Stimulated activated CD4-positive, alpha-beta T cell treated with anti-CD3 and anti-CD28 coated beads, Interleukin-2, amount 100 ng/mL, for 4 hours (primary cell): Measurements from ENCODE around the gene TIMM10B.

Experiments used
- DNase-seq: peaks from one replicate; pipeline ENCODE4 v3.0.0-alpha.2; 2020; ENCODE audit warnings: low read depth

The TIMM10B gene, protein sequence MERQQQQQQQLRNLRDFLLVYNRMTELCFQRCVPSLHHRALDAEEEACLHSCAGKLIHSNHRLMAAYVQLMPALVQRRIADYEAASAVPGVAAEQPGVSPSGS

DNA sequence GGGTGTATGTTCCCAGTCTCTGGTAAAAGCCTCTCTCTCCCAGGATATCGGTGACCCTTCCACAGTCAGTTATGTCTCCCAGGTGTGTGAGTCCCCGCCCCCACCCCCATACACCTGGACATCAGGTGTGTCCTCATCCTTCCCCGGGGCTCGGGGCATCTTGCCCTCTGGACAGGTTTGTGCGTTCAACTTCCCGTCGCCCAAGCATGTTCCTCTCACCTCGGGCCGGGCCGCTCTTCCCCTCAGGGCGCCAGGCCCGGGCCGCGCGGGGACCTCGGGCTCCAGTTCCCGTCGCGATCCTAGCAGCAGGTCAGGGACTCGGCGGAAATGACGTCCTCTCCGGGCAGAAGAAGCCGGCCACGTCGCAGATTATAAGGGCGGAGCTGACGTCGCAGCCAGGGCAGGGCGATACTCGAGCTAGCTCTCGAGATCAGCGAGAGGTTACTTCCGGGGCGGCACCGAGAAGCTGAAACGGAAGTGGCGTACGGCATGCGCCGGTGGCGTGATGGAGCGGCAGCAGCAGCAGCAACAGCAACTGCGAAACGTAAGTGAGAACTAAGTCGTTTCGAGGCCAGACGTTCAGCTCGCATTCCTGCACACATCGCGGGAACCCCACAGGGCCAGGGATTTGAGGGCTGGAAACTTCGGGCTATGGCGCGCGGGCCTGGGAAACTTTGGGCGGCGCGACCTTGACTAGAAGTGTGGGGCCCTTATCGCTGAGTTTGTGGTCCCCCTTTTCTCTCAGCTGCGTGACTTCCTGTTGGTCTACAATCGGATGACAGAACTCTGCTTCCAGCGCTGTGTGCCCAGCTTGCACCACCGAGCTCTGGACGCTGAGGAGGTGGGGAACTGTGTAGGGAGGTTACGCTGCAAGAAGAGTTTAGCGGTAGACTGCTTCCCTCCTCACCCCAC lies at the start of gene TIMM10B, which contains the start of gene ARFIP2:
TIMM10B (plus strand) TSS at position 490 of the 912 bp plus-strand sequence; CDS start at position 506, 16 bp downstream.
ARFIP2 (minus strand) TSS at position 320 of the 912 bp plus-strand sequence. CDS start 910 bp downstream, outside the sequence.
- DNase-seq, result peak; percentile 95

DNA sequence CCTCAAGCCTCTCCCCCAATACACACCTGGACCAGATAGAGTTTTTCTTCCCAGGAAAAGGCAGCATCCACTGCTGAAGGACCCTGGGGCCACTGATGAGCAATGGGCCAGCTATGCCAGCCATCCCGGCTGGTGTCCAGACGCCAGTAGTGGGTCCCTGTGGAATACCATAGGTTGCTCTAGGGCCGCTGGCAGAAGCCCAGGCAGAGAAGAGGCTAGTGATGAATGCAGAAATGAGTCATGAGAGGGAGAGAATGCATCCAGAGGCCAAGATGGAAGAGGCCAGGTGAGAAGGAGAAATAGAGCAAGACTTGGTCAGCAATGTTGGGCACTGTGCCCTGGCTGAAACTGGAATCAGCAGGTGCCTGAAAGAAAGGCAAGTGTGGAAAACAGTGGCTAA lies 49.4 kb upstream of the TIMM10B start:
- DNase-seq, result no peak

DNA sequence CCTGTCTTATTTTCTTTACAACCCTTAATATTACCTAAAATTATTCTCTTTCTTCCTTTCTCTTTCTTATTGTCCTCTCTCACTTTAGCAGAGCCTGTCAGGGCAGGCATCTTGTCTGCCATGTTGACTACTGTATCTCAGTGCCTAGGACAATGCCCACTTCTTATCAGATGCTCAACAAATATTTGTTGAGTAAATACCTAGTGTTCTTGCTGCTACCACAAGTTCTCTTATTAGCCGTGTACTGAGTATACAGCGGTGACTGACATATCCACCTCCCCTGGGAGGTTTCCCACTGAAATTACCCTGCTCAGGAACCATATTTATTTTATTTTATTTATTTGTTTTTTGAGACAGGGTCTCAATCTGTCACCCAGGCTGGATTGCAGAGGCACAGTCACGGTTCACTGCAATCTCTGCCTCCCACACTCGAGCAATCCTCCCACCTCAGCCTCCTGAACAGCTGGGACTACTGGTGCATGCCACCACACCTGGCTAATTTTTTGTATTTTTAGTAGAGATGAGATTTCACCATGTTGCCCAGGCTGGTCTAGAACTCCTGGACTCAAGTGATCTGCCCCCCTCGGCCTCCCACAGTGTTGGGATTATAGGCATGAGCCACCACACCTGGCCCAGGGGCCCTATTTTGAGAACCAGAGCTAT lies 47.2 kb upstream of the TIMM10B start:
- no peak for DNase-seq

DNA sequence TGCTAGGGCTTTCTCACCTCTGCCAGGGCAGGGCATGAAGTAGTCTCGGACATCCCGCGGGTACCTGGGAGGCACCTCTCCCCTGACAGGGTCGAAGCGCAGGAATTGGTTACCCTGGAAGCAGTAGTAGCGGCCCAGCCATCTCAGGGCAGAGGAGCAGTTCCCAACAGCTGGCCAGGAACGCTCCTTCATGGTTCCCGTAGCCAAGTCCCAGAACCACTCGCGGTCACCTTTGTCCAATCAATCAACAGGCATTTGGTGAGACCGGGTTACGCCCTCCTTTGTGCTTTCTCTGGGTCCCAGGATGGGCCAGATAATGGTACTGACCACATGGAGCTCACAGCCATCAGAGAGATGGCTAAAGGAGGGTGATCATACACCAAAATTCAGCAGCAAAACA lies 43.9 kb upstream of the TIMM10B start:
- DNase-seq, result no peak

DNA sequence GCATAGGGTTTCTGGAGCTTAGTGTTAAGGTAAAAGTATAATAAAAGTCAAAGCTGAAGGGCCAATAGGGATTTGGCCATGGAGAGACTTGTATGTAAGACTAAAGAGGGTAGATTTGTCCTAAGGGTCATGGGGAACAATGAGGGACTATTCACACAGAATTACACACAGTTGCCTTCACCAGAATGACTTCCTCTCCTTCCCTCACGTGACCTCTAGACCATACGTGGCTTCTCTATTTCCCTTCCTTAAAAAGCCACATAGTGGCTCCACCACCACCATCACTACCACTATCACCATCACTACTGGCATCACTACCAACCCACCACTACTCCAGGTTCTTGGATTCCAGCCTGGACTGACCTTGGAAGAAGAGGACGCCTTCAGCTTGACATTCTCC lies 43.3 kb upstream of the TIMM10B start:
- DNase-seq, result no peak

DNA sequence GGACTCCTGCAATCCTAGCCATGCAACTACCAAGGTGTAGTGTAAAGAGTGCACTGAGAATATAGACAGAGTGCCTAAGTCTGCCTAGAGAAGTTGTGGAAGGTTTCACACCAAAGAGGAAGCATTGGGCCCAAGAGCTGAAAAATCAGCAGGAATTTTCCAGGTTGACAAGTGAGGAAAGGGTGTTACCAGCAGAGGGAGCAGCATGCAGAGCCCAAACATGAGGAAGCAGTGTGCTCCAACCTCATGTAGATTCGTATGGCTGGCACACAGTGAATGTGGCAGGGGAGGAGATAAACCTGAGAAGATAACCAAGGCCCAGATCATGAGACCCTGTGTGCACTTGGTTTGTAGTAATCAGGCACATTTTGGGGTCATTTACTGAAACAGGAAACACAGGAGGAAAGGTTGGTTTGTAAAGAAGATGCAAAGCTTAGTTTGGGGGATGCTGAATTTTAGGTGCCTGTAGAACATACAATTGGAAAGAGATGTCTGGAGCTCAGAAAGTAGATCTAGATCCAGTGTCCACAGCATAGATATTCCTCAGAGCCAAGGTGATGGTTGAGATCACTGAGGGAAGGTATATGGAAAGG lies 42.2 kb upstream of the TIMM10B start:
- DNase-seq, result peak; percentile 22

DNA sequence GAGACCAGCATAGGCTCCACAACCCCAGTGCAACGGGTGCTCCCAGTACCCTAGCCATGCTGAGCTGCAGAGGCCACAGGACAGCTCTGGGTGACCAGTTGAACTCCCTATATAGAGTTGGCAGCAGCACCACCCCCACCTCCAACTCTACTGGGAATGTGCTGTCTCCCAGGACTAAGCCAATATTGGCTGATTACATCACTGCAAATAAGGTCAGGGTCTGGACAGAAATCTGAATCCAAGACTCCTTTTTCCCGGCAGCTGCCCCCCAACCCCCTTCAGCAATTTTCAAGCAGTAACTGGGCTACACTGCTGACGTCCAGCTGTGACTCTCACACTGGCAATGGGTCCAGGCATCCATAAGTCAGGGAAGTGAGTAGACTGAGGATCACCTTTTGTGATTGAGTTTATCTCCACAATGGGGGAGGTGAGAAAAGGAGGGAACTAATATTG lies 40.4 kb upstream of the TIMM10B start, which contains the start of gene HPX:
HPX (minus strand) TSS at position 82 of the 453 bp plus-strand sequence; CDS start at position 58, 24 bp downstream.
- no peak for DNase-seq

DNA sequence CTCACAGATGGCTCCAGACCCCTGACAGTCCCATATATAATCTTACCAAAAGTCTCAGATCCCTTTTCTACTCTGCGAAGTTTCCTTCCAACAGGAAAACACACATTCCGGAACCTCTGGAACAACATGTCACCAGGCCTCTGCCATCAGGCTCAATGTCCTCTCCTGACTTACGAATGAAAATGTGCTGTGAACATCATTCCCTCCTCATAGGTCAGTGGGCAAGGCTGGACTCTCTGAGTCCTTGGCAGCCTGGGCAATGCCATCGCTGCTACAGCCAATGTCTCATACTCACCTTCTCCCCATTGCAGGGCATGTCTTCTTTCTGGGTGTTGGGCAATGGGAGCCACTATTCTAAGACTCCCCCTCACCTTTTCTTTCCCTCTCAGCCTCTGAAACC lies 38.9 kb upstream of the TIMM10B start:
- DNase-seq, result no peak

DNA sequence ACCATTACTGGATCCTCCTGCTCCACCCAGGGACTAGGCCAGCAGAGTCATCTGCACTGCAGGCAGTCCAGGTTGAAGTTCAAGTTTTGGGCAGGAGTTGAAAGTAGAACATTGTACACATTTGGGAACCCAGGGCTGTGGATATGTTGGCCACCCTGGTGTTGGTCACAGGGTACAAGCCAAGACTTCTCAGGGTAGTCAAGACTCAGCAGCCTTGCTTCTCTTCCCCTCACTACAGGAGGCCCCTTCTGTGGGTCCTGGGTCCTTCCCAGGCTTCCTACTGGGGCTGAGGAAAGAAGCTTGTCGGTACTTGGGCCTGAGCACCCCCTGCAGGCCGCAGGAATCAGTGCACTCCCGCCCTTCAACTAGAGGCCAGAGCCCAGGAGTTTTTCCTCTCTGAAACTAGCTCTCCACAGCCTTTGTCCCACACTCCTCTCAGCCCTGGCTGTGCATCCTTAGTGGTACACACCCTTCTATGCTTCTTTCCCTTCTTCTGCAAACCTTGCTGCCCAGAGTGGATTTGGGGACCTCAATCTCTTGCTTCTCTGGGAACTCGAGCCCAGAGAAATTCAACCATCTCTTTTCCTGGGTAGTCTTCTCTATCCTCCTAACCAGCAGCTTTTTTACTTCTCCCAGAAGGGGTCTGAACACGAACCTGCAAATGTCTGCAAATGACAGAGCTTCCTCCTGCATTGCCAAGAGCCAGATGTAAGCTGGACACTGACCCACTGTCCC lies 37.9 kb upstream of the TIMM10B start:
- peak; percentile 27 for DNase-seq

DNA sequence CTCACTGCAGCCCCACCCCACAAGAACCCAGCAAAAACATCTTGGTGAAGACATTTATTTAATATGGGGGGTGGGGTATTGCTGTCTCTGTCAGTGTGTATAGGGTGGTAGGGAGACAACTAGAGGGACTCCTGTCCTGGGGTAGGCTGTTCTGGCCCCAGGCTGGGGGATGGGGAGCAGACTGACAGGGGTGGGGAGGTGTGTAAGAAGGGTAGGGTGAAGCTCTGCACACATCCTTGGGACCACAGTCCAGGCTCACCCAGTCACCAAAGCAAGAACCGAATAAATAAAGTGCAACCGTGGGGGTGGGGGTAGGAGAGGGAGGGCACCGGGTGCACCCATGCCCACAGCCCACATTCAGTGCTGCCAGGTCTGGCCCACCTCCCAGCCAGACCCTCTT lies 32.7 kb upstream of the TIMM10B start:
- DNase-seq, result no peak

DNA sequence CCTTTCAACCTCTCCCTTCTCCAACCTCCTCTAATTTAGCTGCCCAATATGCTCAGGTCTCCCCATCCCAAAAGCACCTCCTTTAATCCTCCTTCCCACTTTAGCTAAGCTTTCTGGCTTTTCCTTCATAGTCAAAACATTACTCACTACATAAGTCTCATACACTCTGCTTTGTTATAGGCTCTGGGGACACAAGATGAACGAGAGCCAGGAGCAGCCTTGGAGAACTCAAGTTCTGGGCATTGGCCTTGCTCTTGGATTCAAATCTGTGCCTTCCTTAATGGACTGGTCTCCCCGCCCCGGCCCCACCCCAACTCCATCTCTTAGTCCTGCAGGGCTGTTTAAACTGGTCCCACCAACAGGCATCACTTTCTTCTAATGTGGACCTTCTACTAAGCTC lies 29.1 kb upstream of the TIMM10B start:
- no peak for DNase-seq

DNA sequence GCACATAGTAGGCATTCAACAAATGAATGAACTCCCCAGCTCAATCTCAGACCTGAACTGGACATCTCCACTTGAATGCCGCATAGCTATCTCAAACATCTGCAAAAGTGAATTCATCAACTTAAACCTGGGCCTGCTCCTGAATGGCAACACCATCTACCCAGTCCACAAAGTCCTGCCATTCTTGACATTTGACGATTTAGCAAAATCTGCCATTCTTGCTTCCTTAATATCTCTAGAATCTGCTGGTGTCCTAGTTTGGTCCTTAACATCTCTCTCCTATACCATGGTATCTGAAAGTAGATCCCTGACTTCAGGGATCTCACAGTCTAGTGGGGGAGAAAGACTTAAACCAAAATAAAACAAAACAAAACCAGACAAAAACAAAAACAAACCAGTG lies 28.1 kb upstream of the TIMM10B start:
- no peak for DNase-seq

DNA sequence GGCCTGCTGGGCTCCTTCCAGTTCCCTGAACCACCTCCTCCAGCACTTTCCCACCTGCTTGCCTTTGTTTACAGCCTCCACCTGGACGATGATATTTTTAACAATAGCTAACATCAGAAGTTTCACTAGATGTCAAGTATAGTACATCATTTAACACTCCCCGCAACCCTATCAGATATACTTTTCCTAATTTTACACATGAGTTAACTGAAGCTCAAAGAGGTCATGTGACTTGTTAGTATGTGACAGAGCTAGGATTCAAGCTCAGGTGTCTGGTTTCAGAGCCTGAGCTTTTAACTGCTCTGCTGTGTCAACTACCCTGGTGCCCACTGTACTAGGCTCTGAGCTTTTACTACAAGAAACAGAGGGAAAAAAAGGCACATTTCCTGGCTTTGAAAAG lies 26.2 kb upstream of the TIMM10B start:
- DNase-seq, result no peak

DNA sequence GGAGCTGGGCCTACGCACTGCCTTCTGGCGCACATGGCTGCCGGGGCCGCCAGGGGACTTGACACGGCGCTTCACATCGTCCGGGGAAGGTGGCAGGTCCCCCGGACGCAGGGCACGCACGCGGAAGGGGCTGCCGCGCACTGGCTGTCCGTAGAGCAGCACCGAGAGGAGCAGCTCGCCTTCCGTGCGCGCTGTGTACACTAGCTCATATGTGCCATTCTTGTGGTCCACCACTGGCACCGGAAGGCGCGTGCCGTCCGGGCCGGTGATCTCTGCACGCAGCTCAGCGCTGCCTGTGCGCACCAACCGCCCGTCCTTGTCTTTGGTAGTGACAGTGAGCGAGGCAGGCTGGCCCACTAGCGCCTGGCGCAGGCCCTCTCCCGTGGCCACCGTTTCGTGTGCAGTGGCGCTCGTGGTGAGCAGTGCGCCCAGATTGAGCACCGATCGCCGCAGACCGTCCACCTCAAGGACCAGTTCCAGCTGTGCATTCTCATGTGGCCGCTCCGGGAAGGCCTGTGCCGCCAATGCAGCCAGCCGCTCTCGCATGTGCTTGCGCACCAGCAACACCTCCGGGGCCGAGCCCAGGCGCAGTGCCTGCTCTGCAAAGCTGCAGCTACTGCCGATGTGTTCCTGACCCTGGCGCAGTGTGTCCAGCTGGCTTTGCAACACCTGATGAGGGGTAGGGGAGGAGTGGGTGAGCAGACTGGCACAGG lies 24.8 kb upstream of the TIMM10B start:
- no peak for DNase-seq

DNA sequence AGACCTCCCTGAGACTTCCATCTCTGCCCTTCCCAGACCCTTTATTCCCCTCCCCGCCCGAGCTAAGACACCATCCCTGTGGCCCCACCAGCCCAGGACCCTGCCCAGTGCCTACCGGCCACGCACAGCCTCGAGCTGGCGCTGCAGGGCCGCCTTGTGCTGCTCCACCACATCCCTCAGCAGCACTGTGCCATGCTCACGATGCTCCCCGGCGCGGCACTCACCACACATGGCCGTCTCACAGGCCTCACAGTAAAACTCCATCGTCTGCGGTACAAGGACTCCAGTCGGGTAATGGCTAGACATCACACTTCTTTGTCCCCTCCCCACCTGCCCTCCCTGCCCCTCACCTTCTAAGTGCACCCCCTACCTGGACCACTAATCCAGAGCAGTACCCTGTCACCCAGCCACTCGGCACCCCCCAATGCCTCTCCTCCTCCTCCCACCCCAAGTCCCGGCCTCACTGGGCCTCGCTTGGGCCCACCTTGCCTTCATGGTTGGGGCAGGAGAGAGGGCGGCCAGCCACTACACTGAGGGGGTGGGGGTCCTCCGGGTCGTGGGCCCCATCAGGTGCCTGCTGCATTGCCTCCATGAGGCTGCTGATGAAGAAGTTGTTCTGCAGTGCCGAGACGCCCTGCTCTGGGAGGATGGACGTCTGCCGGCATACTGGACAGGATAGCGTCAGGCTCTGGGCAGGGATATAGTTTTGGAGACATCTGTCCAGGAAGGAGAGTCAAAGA lies 23.6 kb upstream of the TIMM10B start:
- DNase-seq, result no peak

DNA sequence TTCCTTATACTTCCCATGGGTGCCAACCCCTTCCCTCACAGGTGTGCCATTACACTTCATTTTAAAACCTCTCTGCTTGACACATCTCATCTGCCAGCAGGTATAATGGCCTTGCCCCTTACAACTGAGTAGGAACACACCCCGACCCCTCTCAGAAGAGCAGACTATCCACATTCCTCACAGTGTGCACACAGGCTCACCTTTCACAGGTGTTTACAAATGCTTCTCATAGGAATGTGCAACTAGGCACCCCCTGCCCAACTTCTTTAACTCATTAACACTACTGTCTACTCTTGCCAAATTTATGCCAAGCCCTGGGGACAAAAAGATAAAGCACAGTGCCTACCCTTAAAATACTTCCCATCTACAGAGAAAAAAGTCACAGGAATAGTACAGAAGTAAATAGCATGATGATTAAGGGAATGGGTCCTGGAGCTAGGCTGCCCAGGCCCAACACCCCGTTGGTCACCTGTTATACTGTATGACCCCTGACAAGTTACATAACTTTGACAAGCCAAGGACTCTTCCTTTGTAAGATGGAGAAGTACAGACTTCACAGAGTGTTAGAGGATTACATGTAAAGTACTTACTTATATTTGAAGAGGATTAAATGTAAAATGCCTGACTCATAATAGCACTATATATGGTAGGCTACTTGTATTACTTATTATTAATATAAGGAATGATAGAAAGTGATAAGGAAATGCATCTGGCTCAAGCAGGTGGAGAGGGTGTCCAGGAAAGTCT lies 22.8 kb upstream of the TIMM10B start:
- DNase-seq, result no peak

DNA sequence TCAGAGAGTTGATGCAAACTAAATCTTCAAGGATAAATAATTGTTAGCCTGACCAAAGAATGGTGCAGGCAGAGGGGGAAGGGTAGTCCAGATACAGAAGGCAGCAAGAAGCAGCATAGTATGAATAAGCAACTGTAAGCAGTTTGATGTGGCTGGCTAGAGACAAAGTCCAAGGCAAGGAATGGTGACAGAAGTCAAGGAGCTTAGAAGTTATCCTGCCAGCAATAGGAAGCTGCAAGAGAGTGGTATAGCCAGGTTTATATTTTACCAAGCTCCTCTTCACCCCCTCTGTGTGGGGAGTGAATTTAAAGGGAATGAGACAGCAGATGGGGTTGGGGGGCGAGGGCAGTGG lies 22.2 kb upstream of the TIMM10B start:
- DNase-seq, result no peak

DNA sequence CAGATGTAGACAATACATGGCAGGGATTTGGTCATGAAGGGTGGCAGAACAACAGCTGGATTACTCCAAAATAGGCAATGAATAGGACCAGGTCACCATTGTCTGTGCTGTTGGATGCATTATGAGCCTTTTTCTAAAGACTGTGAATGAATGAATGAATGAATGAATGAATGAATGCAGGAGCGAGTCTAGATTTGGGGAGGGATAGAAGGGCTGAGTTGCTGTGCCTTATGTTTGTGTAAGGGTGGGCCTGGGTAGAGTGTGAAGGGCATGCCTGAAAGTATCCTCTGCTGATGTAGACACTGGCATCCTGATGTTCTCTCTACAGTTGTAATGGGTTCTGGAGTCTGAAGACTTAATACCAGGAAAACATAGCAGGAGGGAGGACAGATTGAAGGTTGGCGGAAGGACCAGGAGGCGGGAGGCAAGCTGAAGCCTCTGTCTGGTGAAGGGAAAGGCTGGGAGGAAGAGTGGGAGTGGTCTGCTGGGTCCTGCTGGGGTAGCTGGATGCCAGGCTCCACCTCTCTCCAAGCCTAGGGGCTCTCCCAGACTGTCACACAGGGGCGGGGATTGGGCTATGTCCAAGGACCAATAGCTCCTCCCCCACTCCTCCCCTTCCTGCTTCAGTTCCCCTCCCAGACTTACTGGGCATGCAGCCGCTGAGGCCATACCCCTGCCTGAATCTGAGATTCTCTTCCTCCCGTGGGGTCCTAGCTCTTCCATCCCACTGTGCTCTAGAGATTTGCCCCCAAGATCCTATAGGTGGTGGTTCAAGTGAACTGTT lies 12.4 kb upstream of the TIMM10B start:
- no peak for DNase-seq

DNA sequence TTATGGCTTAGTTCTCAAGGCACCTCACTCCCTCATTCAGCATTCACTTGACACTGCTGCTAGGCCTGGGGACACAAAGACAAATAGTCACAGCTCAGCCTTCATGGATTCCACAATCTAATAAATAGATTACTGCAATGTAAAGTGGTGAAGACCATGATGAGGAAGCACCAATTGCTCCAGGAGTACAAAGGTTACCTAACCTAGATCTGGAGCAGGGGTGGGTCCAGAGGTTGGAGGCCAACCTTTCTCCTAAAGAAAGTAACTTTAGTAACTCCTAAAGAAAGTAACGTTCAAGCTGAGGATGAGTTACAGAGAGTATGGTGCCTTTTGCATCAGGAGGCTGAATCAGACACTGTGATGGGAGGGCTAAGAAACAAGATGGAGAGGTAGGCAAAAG lies 11.7 kb upstream of the TIMM10B start:
- DNase-seq, result no peak
